GM12892 (cell line): ENCODE data around the gene IL31.

Source experiments
- POLR2A ChIP-seq: IDR thresholded peaks from 2 replicates; pipeline ENCODE4 v1.6.1; 2011; ENCODE audit warnings: low read depth, low read length, control low read depth
- POLR2AphosphoS5 ChIP-seq: IDR thresholded peaks from 2 replicates; pipeline ENCODE4 v1.6.1; 2011; ENCODE audit warnings: low read depth, low read length, control low read depth

GRCh38 chr12:122124370-122124769 lies 49.7 kb downstream of the IL31 start:
- no peak for TF ChIP-seq POLR2AphosphoS5
- no peak for TF ChIP-seq POLR2A
